ENCODE measurements around the gene DTNB.

DNA sequence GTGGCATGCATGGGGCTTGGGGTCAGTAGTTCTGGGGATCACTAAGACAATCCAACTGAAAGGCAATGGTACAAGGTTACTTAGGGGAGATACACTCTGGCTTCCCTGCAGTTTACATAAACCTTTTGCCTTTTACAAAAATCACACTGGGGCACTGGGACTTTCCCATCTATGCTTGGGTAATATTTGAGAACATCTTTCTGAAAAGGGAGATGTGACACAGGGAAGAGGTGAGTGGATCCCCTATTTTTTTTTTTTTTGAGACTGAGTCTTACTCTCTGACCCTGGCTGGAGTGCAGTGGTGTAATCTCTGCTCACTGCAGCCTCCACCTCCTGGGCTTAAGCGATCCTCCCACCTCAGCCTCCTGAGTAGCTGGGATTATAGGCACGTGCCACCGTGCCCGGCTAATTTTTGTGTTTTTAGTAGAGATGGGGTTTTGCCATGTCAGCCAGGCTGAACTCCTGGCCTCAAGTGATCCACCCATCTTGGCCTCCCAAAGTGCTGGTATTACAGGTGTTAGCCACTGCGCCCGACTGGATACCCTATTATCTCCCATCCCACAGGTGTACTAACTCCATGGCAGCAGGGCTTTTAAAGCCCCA, 248.8 kb downstream of the DTNB start:
- TF ChIP-seq, protein P1, sequence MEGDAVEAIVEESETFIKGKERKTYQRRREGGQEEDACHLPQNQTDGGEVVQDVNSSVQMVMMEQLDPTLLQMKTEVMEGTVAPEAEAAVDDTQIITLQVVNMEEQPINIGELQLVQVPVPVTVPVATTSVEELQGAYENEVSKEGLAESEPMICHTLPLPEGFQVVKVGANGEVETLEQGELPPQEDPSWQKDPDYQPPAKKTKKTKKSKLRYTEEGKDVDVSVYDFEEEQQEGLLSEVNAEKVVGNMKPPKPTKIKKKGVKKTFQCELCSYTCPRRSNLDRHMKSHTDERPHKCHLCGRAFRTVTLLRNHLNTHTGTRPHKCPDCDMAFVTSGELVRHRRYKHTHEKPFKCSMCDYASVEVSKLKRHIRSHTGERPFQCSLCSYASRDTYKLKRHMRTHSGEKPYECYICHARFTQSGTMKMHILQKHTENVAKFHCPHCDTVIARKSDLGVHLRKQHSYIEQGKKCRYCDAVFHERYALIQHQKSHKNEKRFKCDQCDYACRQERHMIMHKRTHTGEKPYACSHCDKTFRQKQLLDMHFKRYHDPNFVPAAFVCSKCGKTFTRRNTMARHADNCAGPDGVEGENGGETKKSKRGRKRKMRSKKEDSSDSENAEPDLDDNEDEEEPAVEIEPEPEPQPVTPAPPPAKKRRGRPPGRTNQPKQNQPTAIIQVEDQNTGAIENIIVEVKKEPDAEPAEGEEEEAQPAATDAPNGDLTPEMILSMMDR (conservative IDR thresholded peaks at IDR 0.05; ENCODE audit: low read depth, low read length): no peak
- TF ChIP-seq EZH2 (IDR thresholded peaks at IDR 0.05; ENCODE audit: borderline replicate concordance, low read depth, low read length, poor library complexity, severe bottlenecking): no peak

Measured in A673 (cell line).